ENCODE measurements around the gene CCDC149.

The CCDC149 gene

DNA sequence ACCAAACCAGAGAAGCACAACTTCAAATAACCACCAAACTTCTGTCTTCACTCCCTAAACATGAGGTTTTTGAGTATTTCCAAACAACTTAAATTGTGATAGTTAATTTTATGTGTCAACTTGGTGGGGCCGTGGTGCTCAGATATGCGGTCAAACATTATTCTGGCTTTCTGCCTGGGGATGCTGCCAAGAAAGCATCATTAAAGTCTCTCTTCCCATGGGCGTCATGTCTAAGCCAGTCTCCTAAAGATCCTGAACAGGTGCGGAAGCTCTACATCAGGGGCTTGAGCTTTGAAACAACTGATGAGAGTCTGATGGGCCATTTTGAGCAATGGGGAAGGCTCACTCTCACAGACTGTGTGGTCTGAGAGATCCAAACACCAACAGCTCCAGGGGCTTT is 141.6 kb downstream of the CCDC149 start:
- DNase-seq, result no peak

- no peak for DNase-seq
Measured at GRCh38 chr4:24770667-24771066, 142.2 kb downstream of the CCDC149 start.

DNA sequence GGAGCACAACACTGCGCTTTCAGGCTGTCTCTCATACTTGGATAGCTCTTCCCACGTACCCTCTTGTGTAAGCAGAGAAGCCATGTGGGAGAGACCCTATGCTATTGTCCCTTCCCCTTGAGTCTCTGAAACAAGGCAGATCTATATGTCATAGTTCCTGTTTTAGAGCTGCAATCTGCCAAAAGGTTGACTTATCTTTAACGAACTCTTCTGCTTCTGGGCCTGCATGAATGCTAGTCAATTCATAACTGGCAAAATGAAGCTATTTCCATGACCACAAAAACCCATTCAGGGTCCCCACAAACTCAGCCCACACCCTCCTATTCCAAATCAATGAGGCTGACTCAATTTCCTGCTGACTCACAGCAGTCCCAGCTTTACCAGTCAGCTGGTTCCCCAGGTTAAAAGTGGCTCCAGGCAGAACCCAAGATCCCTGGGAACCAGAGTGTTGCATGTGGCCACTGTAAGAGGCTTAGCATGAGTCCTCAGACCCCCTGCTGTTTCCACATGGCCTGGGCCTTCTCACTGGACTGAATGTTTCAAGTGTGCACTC is 142.7 kb downstream of the CCDC149 start:
- no peak for DNase-seq

DNA sequence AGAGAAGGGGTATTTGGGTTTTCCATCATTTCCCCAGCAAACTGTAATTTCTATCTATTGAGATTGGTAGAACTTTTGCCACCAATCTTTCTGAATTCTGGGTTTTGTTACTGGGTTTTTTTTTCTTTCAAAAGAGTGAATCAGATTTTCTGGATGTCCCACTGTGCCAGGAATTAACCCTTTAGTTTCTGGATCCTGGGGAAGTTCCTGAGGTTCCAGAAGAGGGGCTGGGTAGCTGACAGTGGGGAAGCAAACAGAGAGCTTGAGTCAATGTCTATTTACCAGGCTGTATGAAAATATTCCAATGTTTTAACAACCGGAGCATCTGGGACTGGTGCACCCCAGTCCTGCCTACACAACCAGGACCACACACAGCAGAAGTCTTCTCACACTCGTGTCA is 143.3 kb downstream of the CCDC149 start:
- DNase-seq, result no peak

- DNase-seq, result no peak
Measured at GRCh38 chr4:24768604-24769003, 144.2 kb downstream of the CCDC149 start.

DNA sequence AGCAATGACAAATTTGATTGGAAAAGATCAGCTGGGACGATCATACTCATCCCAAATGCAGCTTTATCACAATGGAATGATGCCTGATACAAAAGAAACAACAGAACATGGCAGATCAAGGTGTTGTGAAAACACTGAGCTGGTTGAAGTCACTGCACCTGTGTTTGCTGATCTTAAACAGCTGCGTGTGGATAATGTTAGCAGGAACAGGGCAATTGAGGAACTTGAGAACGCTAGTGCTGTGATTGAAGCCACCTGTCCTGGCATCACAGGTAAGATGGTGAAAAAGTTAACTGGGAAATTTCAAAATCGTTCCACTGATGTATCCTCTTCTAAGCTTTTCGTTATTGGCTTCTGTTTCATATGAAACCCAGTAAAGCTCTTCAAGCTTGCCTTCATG is 144.8 kb downstream of the CCDC149 start:
- DNase-seq, result no peak

DNA sequence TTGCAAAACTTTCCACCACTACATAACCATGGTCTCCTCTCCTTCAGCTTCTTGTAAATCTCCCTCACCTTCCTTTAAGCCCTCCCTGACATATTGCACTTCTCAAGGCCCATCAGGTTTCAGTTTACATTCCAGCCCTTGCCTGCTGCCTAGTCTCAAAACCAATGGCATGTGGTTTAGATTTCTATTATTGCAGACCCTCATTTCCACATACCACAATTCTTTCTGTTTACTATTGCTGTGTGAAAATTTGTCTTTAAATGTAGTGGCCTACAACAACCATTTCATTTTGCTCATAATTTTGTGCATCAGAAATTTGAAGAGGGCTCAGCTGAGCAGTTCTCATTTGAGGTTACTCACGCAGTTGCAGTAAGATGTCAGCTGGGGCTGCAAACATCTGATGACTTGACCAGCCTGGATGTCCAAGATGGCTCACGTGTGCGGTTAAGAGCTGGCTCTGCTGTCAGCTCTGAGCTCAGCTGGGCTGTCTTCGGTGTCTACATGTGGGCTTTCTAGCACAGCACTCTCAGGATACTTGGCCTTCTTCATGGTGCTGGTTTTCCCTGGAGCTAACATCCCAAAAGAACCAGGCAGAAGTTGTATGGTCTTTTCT is 147.4 kb downstream of the CCDC149 start:
- DNase-seq, result no peak

- no peak for DNase-seq
Measured at GRCh38 chr4:24764345-24764744, 148.5 kb downstream of the CCDC149 start.

DNA sequence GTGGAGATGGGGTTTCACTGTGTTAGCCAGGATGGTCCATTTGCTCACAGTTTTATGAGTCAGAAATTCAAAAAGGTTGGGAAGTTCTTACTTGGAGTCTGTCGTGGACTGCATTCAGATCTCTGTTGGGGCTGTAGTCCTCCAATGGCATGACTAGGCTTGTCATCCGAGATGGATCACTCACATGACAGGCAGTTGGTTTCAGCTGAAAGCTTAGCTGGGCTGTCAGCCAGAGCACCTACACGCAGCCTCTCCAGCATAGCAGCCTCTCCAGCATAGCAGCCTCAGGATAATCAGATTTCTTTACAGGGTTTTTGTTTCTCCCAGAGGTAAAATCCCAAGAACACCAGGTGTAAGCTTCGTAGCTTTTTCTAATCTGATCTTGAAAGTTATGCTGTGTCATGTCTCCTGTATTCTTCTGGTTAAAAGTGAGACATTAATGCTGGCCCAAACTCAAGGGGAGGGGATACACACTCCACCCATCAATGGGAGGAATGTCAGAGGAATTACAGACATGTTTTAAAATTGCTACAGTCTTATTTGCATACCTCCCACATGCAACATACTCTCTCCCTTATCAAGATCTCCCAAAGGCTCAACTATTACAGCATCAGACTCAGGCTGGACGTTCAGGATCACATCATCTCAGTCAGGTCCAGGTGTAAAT is 149.1 kb downstream of the CCDC149 start:
- no peak for DNase-seq

Data from activated CD4-positive, CD25-positive, alpha-beta regulatory T cell treated with anti-CD3 and anti-CD28 coated beads, Interleukin-2, amount 50 U/mL, for 72 hours (primary cell).